H1 (cell line): ENCODE results near the gene BHMT2. TPM values are rescaled to one million over a fixed set of nuclear protein-coding genes. Genes with fewer than 3 reads are reported as not detected.

ENCODE experiments used
- CTCF ChIA-PET: fragments of 300-600 bp; sonication (Branson Sonifier 250); formaldehyde crosslinking; loops from one replicate; lab custom pipeline; 2021; ENCODE audit not compliant: partially characterized antibody; lab: Charles Lee
- POLR2A ChIA-PET: fragments of 300-600 bp; sonication (Branson Sonifier 250); formaldehyde crosslinking; loops from one replicate; lab custom pipeline; 2021; ENCODE audit warnings: inconsistent platforms; ENCODE audit not compliant: partially characterized antibody; lab: Charles Lee
- DNase-seq, 2 experiments: peaks; one replicate each; pipeline versions ENCODE4 v3.0.0 to v3.0.0-alpha.2; 2010 to 2022; ENCODE audit warnings: low spot score in 2 of 2, low read depth in 1 of 2, mixed read lengths in 1 of 2
- FAIRE-seq: peaks from 2 replicates; lab custom pipeline; 2011; peaks lifted over from hg19 to GRCh38; lab: Jason Lieb, UNC
- H2AFZ ChIP-seq: 2 replicates; pipeline ENCODE4 v1.8.1; 2012; ENCODE audit warnings: low read length, inconsistent platforms
- H2AK5ac ChIP-seq: 2 replicates; pipeline ENCODE4 v1.6.1; 2013; ENCODE audit warnings: low read depth, low read length
- H2BK120ac ChIP-seq: replicated peaks from 2 replicates; pipeline ENCODE3; 2013; ENCODE audit warnings: low read depth, low read length, inconsistent platforms
- H2BK12ac ChIP-seq: 2 replicates; pipeline ENCODE4 v1.6.1; 2013; ENCODE audit warnings: low read depth, low read length
- H2BK15ac ChIP-seq: 2 replicates; pipeline ENCODE4 v1.6.1; 2013; ENCODE audit warnings: low read length
- H2BK20ac ChIP-seq: 2 replicates; pipeline ENCODE4 v1.6.1; 2013; ENCODE audit warnings: low read length
- H2BK5ac ChIP-seq: 2 replicates; pipeline ENCODE4 v1.6.1; 2013; ENCODE audit warnings: low read depth, low read length
- H3K14ac ChIP-seq: 2 replicates; pipeline ENCODE4 v1.6.1; 2013; ENCODE audit warnings: inconsistent platforms; ENCODE audit not compliant: insufficient read length
- H3K18ac ChIP-seq: 2 replicates; pipeline ENCODE4 v1.6.1; 2013; ENCODE audit warnings: low read length; ENCODE audit errors: extremely low read depth
- H3K23ac ChIP-seq: 2 replicates; pipeline ENCODE4 v1.6.1; 2013; ENCODE audit warnings: inconsistent platforms; ENCODE audit not compliant: insufficient read length
- H3K23me2 ChIP-seq: 2 replicates; pipeline ENCODE4 v1.6.1; 2013; ENCODE audit warnings: low read depth, low read length
- H3K27ac ChIP-seq: 2 replicates; pipeline ENCODE4 v1.6.1; 2011; ENCODE audit warnings: low read depth, low read length, inconsistent platforms
- H3K27me3 ChIP-seq, 4 experiments: replicated peaks in 1 of 4; 1 replicate in 1 of 4; 2 replicates in 3 of 4; pipeline versions ENCODE4 v1.6.1 to v1.8.1; 2011 to 2013; ENCODE audit warnings: low read length in 3 of 4, mild to moderate bottlenecking in 3 of 4, inconsistent platforms in 2 of 4, mixed read lengths in 2 of 4, moderate library complexity in 1 of 4; ENCODE audit not compliant: control insufficient read depth in 3 of 4, insufficient read depth in 3 of 4; ENCODE audit errors: extremely low read depth in 1 of 4
- H3K36me3 ChIP-seq, 4 experiments: 2 replicates each; pipeline versions ENCODE4 v1.6.1 to v1.8.1; 2011 to 2013; ENCODE audit warnings: mild to moderate bottlenecking in 4 of 4, low read length in 3 of 4, moderate library complexity in 2 of 4, control low read depth in 1 of 4, inconsistent platforms in 1 of 4; ENCODE audit not compliant: insufficient read depth in 4 of 4, control insufficient read depth in 2 of 4
- H3K4ac ChIP-seq: replicated peaks from 2 replicates; pipeline ENCODE3; 2013; ENCODE audit warnings: low read length, low read depth, mixed read lengths, inconsistent platforms; ENCODE audit not compliant: insufficient read length
- H3K4me1 ChIP-seq, 4 experiments: replicated peaks in 1 of 4; 1 replicate in 1 of 4; 2 replicates in 3 of 4; pipeline versions ENCODE4 v1.6.1 to v1.8.1; 2011 to 2013; ENCODE audit warnings: low read length in 3 of 4, inconsistent platforms in 2 of 4, mixed read lengths in 1 of 4; ENCODE audit not compliant: insufficient read depth in 4 of 4, control insufficient read depth in 3 of 4
- H3K4me2 ChIP-seq, 2 experiments: 2 replicates each; pipeline versions ENCODE4 v1.6.1 to v1.8.1; 2011 to 2013; ENCODE audit warnings: low read depth in 2 of 2, low read length in 2 of 2, control low read depth in 1 of 2, inconsistent platforms in 1 of 2, mild to moderate bottlenecking in 1 of 2; ENCODE audit not compliant: insufficient read depth in 1 of 2
- H3K4me3 ChIP-seq, 4 experiments: fragments of 200-600, 300-600 bp in 1 of 4; sonication (generic), shearing (Covaris generic), sonication (Bioruptor Twin) in 1 of 4; 2 replicates each; pipeline versions ENCODE4 v1.5.1 to v1.8.1; 2011 to 2016; ENCODE audit warnings: low read length in 4 of 4, low read depth in 3 of 4, control low read depth in 2 of 4, inconsistent platforms in 2 of 4, mild to moderate bottlenecking in 2 of 4, mixed read lengths in 1 of 4, moderate library complexity in 1 of 4; ENCODE audit not compliant: insufficient read depth in 2 of 4; ENCODE audit errors: extremely low read depth in 1 of 4
- H3K56ac ChIP-seq: replicated peaks from 2 replicates; pipeline ENCODE3; 2013; ENCODE audit warnings: low read depth, mild to moderate bottlenecking, mixed read lengths, low read length, inconsistent platforms; ENCODE audit not compliant: insufficient read length
- H3K79me1 ChIP-seq: 2 replicates; pipeline ENCODE4 v1.6.1; 2013; ENCODE audit warnings: low read depth, low read length, control low read depth
- H3K79me2 ChIP-seq, 2 experiments: 2 replicates each; pipeline versions ENCODE4 v1.6.1 to v1.8.1; 2012 to 2013; ENCODE audit warnings: low read length in 2 of 2, mild to moderate bottlenecking in 2 of 2, inconsistent platforms in 1 of 2; ENCODE audit not compliant: insufficient read depth in 2 of 2, control insufficient read depth in 1 of 2
- H3K9ac ChIP-seq, 4 experiments: replicated peaks in 1 of 4; 1 replicate in 1 of 4; 2 replicates in 3 of 4; pipeline versions ENCODE4 v1.6.1 to v1.8.1; 2011 to 2013; ENCODE audit warnings: low read depth in 3 of 4, low read length in 3 of 4, control low read depth in 2 of 4, mild to moderate bottlenecking in 2 of 4, moderate library complexity in 2 of 4, inconsistent platforms in 1 of 4; ENCODE audit errors: extremely low read depth in 1 of 4
- H3K9me3 ChIP-seq, 2 experiments: 2 replicates each; pipeline versions ENCODE4 v1.6.1 to v1.8.1; 2012 to 2013; ENCODE audit warnings: mild to moderate bottlenecking in 2 of 2, moderate library complexity in 2 of 2, control low read depth in 1 of 2, inconsistent platforms in 1 of 2, low read depth in 1 of 2, low read length in 1 of 2, mixed read lengths in 1 of 2; ENCODE audit not compliant: insufficient read depth in 2 of 2
- H4K20me1 ChIP-seq, 2 experiments: replicated peaks in 1 of 2; 2 replicates each; pipeline versions ENCODE3 to v1.8.1; 2011 to 2013; ENCODE audit warnings: inconsistent platforms in 2 of 2, low read length in 2 of 2, mild to moderate bottlenecking in 1 of 2; ENCODE audit not compliant: insufficient read depth in 2 of 2, control insufficient read depth in 1 of 2
- H4K5ac ChIP-seq: 2 replicates; pipeline ENCODE4 v1.6.1; 2013; ENCODE audit warnings: low read length, low read depth, mixed read lengths, inconsistent platforms; ENCODE audit not compliant: insufficient read length
- H4K8ac ChIP-seq: 2 replicates; pipeline ENCODE4 v1.8.0; 2013; ENCODE audit warnings: mild to moderate bottlenecking, moderate library complexity, low read length, inconsistent platforms; ENCODE audit not compliant: insufficient read depth; ENCODE audit errors: extremely low read depth
- H4K91ac ChIP-seq: replicated peaks from 2 replicates; pipeline ENCODE3; 2013; ENCODE audit warnings: low read length, mixed read lengths, inconsistent platforms; ENCODE audit not compliant: insufficient read length
- CHD2 ChIP-seq: IDR thresholded peaks from 2 replicates; pipeline ENCODE4 v1.6.1; 2012; ENCODE audit warnings: low read length, improper control_type of control experiment
- PHF8 ChIP-seq: fragments of 200-600 bp; sonication (generic); conservative IDR thresholded peaks from 2 replicates; pipeline ENCODE4 v1.7.1; 2012; ENCODE audit warnings: low read depth, mild to moderate bottlenecking, inconsistent platforms, low read length, moderate library complexity
- WGBS, 2 experiments: shearing (Covaris generic) in 1 of 2; methylation state at CpG; one replicate each; pipeline versions ENCODE4 v1.1.6 to v1.1.7; 2013 to 2015; ENCODE audit warnings: low lambda C conversion rate in 2 of 2, mixed read lengths in 2 of 2, inconsistent platforms in 1 of 2, low coverage in 1 of 2, missing lambda C conversion rate in 1 of 2; ENCODE audit not compliant: insufficient replicate concordance in 2 of 2, insufficient coverage in 1 of 2, insufficient read length in 1 of 2; ENCODE audit errors: extremely low coverage in 1 of 2, missing lambda C conversion rate in 1 of 2; 5-methylcytosine and 5-hydroxymethylcytosine counted together
- polyA plus RNA-seq, 7 experiments: library from polyadenylated mRNA; depleted of rRNA in 3 of 7; stranded (reverse) in 5 of 7; unstranded in 2 of 7; fragments of >200 nt in 5 of 7; fragments of 200-250 nt in 2 of 7; gene quantifications; 1 replicate in 5 of 7; 2 replicates in 1 of 7; 4 replicates in 1 of 7; pipeline versions ENCODE4 v1.2.1 to v1.2.3, GENCODE V29; 2011 to 2013; ENCODE audit warnings: missing spikeins in 2 of 7, mixed read lengths in 2 of 7
- total RNA-seq: library from RNA; stranded (reverse); fragmentation: NEBNext Ultra II Directional; extraction: Animal tissue kit (Norgen Biotek cat#: 25700); gene quantifications from 2 replicates; pipeline ENCODE4 v1.2.1, GENCODE V29; 2021
- TF ChIP-seq, protein P1 (sequence below): IDR thresholded peaks from 2 replicates; pipeline ENCODE4 v1.6.1; 2012; ENCODE audit warnings: inconsistent platforms

BHMT2 gene
- total and polyA plus RNA-seq, 2 of the 8 experiments (the other 6 are each of a cell fraction or from before 2014, with no cell fraction given): 0.11 TPM; not detected in 1

DNA sequence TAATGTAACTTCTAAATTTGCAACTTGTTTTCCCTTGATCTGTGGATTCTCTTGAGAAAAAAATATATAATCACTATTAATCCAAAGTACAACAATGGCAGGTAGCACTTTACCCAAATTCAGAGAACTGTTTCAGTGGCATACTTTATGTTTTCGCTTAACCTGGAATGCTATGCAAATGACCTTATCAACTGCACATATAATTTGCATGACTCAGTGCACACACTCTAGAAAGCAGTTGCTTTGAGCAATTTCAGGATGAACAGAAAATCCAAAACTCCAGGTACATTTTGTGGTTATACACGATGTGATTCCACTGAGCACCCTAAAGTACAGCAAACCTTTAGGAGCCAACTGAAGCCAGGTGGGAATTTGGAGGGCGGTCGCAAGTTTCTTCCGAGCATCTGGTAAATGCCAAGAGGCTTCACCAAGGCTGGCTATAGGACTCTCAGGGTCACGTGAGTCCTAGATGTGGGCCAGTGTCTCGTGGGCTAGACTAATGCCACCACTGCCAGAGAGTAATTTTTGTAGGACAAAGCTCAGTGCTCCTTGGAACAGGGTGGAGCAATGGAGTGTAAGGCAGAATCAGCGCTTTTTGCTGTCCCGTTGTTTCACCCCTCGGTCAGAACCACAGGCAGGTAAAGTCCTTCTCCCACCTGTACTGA lies 37.4 kb upstream of the BHMT2 start:
- CTCF ChIA-PET: no interaction called here
- no peak overlapping the region for H2BK15ac ChIP-seq
- no peaks in the 10 kb centered on the region for H3K27me3 ChIP-seq
- H3K4ac ChIP-seq: no peak overlapping the region
- H3K36me3 ChIP-seq: no peaks in the 10 kb centered on the region
- DNase-seq (no peak), FAIRE-seq (no peak)
- H3K9me3 ChIP-seq: no peaks in the 10 kb centered on the region
- no peak overlapping the region for H2BK12ac ChIP-seq
- no peak overlapping the region for H3K23ac ChIP-seq
- H2AFZ ChIP-seq: no peak overlapping the region
- no peak overlapping the region for H3K56ac ChIP-seq
- H3K79me2 ChIP-seq: no peaks in the 10 kb centered on the region
- no peak overlapping the region for H4K8ac ChIP-seq
- H4K5ac ChIP-seq: no peak overlapping the region
- no peak overlapping the region for H3K27ac ChIP-seq
- H3K9ac ChIP-seq: no peak overlapping the region
- POLR2A ChIA-PET: no interaction called here
- H4K91ac ChIP-seq: no peak overlapping the region
- TF ChIP-seq CHD2: no peak
- TF ChIP-seq, protein P1, sequence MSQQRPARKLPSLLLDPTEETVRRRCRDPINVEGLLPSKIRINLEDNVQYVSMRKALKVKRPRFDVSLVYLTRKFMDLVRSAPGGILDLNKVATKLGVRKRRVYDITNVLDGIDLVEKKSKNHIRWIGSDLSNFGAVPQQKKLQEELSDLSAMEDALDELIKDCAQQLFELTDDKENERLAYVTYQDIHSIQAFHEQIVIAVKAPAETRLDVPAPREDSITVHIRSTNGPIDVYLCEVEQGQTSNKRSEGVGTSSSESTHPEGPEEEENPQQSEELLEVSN: no peak
- TF ChIP-seq PHF8: no peak
- no peaks in the 10 kb centered on the region for H4K20me1 ChIP-seq
- H3K4me3 ChIP-seq: no peak overlapping the region
- no peak overlapping the region for H3K14ac ChIP-seq
- no peak overlapping the region for H3K4me2 ChIP-seq
- H3K4me1 ChIP-seq: no peaks in the 10 kb centered on the region
- H2AK5ac ChIP-seq: no peak overlapping the region
- H2BK5ac ChIP-seq: no peak overlapping the region
- H3K79me1 ChIP-seq: no peaks in the 10 kb centered on the region
- 91% methylated on average over 10 of the region's 10 CpGs; no CpG with 5 or more reads in 1 of the 2 experiments for WGBS, 2 experiments
- H2BK20ac ChIP-seq: no peak overlapping the region
- H3K23me2 ChIP-seq: no peaks in the 10 kb centered on the region
- H2BK120ac ChIP-seq: no peak overlapping the region
- H3K18ac ChIP-seq: no peak overlapping the region
